Fibroblast of gingiva (primary cell): ENCODE measurements around the gene C10orf62.
"Not testable (repeated sequence)": the region's sequence is repeated elsewhere in the genome, so short reads cannot be mapped to it uniquely, and the experiment has no call there.

Experiments used
- DNase-seq: peaks from one replicate; pipeline ENCODE4 v3.0.0-alpha.2; 2011; ENCODE audit warnings: low read depth

Gene C10orf62

GRCh38 chr10:97564776-97565175, 24.7 kb upstream of the C10orf62 start:
- no peak for DNase-seq

- no peak for DNase-seq
Observed at GRCh38 chr10:97566336-97566996, 23.1 kb upstream of the C10orf62 start.

GRCh38 chr10:97567891-97568290, 21.6 kb upstream of the C10orf62 start:
- no peak for DNase-seq

GRCh38 chr10:97570146-97570788, 19.3 kb upstream of the C10orf62 start:
- DNase-seq = no peak

- DNase-seq = no peak
Observed at GRCh38 chr10:97570789-97571471, 18.6 kb upstream of the C10orf62 start.

GRCh38 chr10:97571622-97572021, 17.9 kb upstream of the C10orf62 start:
- no peak for DNase-seq

- DNase-seq = peak; percentile 70
Observed at GRCh38 chr10:97572214-97572989, 17.1 kb upstream of the C10orf62 start, which contains the start of gene ANKRD2. TSS of gene ANKRD2 (plus strand) at chr10:97572779. CDS start at chr10:97572789, 10 bp downstream.

GRCh38 chr10:97573021-97573420, 16.5 kb upstream of the C10orf62 start:
- DNase-seq = no peak

GRCh38 chr10:97573672-97574071, 15.8 kb upstream of the C10orf62 start:
- DNase-seq = no peak

GRCh38 chr10:97574374-97575126, 15.0 kb upstream of the C10orf62 start:
- peak; percentile 82 for DNase-seq

- DNase-seq = no peak
Observed at GRCh38 chr10:97575127-97575668, 14.3 kb upstream of the C10orf62 start.

- DNase-seq = not testable (repeated sequence)
Observed at GRCh38 chr10:97576487-97576886, 13.0 kb upstream of the C10orf62 start.

GRCh38 chr10:97577701-97578100, 11.8 kb upstream of the C10orf62 start:
- no peak for DNase-seq

GRCh38 chr10:97578171-97578844, 11.2 kb upstream of the C10orf62 start:
- DNase-seq = no peak

- DNase-seq = no peak
Observed at GRCh38 chr10:97580421-97581367, 8.8 kb upstream of the C10orf62 start.

GRCh38 chr10:97582169-97582568, 7.4 kb upstream of the C10orf62 start:
- DNase-seq = no peak

- no peak for DNase-seq
Observed at GRCh38 chr10:97583476-97583875, 6.0 kb upstream of the C10orf62 start.

GRCh38 chr10:97584060-97584797, 5.3 kb upstream of the C10orf62 start, which contains the start of gene HOGA1:
TSS of gene HOGA1 (plus strand) at chr10:97584389. CDS start at chr10:97584704, 315 bp downstream.
- DNase-seq = peak; percentile 88
